Stomach (tissue), 9 donors: Measurements from ENCODE around the gene FIGLA. TPM values are rescaled to one million over a fixed set of nuclear protein-coding genes. Genes with fewer than 3 reads are reported as not detected.

Experiments used
- DNase-seq, 2 donors: peaks; one replicate each; pipeline versions ENCODE4 v3.0.0 to v3.0.0-alpha.2; 2013 to 2019
- H3K27ac ChIP-seq, 5 donors: fragments of 200-600 bp in 4 of 5; sonication (generic) in 4 of 5; one replicate each; pipeline ENCODE4 v1.5.1; 2013 to 2019; ENCODE audit warnings: mild to moderate bottlenecking in 1 of 5, moderate library complexity in 1 of 5
- H3K27me3 ChIP-seq, 3 donors: fragments of 200-600 bp; sonication (generic); one replicate each; pipeline ENCODE4 v1.5.1; 2017 to 2019; ENCODE audit warnings: mixed run types in 1 of 3
- H3K36me3 ChIP-seq, 4 donors: fragments of 200-600 bp; sonication (generic); 1 replicate in 3 of 4; 2 replicates in 1 of 4; pipeline ENCODE4 v1.5.1; 2016 to 2019
- H3K4me1 ChIP-seq, 4 donors: fragments of 200-600 bp; sonication (generic); one replicate each; pipeline ENCODE4 v1.5.1; 2016 to 2019
- H3K4me3 ChIP-seq, 4 donors: fragments of 200-600 bp; sonication (generic) in 3 of 4; one replicate each; pipeline ENCODE4 v1.5.1; 2016 to 2019; ENCODE audit warnings: mild to moderate bottlenecking in 1 of 4
- H3K9me3 ChIP-seq, 4 donors: fragments of 200-600 bp; sonication (generic); one replicate each; pipeline ENCODE4 v1.5.1; 2016 to 2019
- CTCF ChIP-seq, 7 experiments: fragments of 450-650 bp in 4 of 7; fragments of 200-600 bp in 3 of 7; sonication (generic) in 3 of 7; IDR thresholded peaks; one replicate each; pipeline ENCODE4 v1.5.1; 2016 to 2019; ENCODE audit warnings: antibody characterized with exemption in 7 of 7, control low read depth in 2 of 7, mild to moderate bottlenecking in 1 of 7
- EP300 ChIP-seq: sonication (generic); formaldehyde crosslinking; IDR thresholded peaks from one replicate; pipeline ENCODE4 v1.6.1; 2017; ENCODE audit warnings: antibody characterized with exemption
- POLR2A ChIP-seq, 4 donors: fragments of 450-650 bp; IDR thresholded peaks; one replicate each; pipeline ENCODE4 v1.6.1; 2016; ENCODE audit warnings: antibody characterized with exemption in 4 of 4, control low read depth in 2 of 4, mild to moderate bottlenecking in 1 of 4, moderate library complexity in 1 of 4
- POLR2AphosphoS5 ChIP-seq, 3 donors: sonication (generic); formaldehyde crosslinking; IDR thresholded peaks; one replicate each; pipeline ENCODE4 v1.6.1; 2016; ENCODE audit warnings: antibody characterized with exemption in 3 of 3
- WGBS, 5 donors: extraction: QIAGEN DNeasy Blood & Tissue Kit in 3 of 5; methylation state at CpG; one replicate each; pipeline versions ENCODE4 v1.1.5 to v1.1.7; 2013 to 2018; 5-methylcytosine and 5-hydroxymethylcytosine counted together
- intact Hi-C: fragments of 100-400 bp; cut with DNase I; formaldehyde crosslinking; loops from one replicate; pipeline ENCODE4 v1.15.1; 2023; ENCODE audit warnings: low total_unique reads
- polyA plus RNA-seq, 3 donors: library from polyadenylated mRNA; stranded (reverse); fragments of 200-250 nt; gene quantifications; one replicate each; pipeline ENCODE4 v1.2.3, GENCODE V29; 2013
- total RNA-seq, 5 donors: library from RNA; depleted of rRNA; stranded (reverse); fragments of >200 nt; gene quantifications; one replicate each; pipeline versions ENCODE4 v1.1.0 to v1.2.3, GENCODE V29; 2014 to 2016
- donor health status: healthy with polysubstance abuse.
- donor health status: Bipolar disorder and iron deficiency.
- donor health status: healthy.

The FIGLA gene
- total and polyA plus RNA-seq, 8 donors: 0.75 TPM; not detected in 7

GRCh38 chr2:70820499-70820898 lies 30.1 kb upstream of the FIGLA start, which contains the start of gene CLEC4F:
Gene CLEC4F (minus strand): TSS chr2:70820599. CDS start chr2:70820523, 76 bp downstream.
- intact Hi-C loops: no loop called here

GRCh38 chr2:70817284-70817954 lies 27.0 kb upstream of the FIGLA start:
- no peaks in the 10 kb centered on the region for H3K36me3 ChIP-seq
- TF ChIP-seq CTCF (IDR thresholded peaks at IDR 0.05) (no peak), EP300 (no peak), POLR2AphosphoS5 (IDR thresholded peaks at IDR 0.05) (no peak), POLR2A (IDR thresholded peaks at IDR 0.05) (no peak)
- peaks cover 0 to 21% (median 0%) of the 10 kb centered on the region in 3 donors for H3K27me3 ChIP-seq
- no peak overlapping the region for H3K4me3 ChIP-seq
- intact Hi-C loops: no loop called here
- no peak overlapping the region for H3K27ac ChIP-seq
- no peak for DNase-seq
- no peaks in the 10 kb centered on the region for H3K4me1 ChIP-seq
- WGBS, 5 donors: 81 to 86% (median 85%) methylated on average over 3 of the region's 3 CpGs
- no peaks in the 10 kb centered on the region for H3K9me3 ChIP-seq

More at GRCh38 chr2:70820499-70820898, 30.1 kb upstream of the FIGLA start, which contains the start of gene CLEC4F:
- H3K9me3 ChIP-seq: no peaks in the 10 kb centered on the region
- H3K4me1 ChIP-seq: no peaks in the 10 kb centered on the region
- no peak within 1 kb of the TSS for H3K4me3 ChIP-seq
- 63 to 71% (median 69%) methylated on average over 7 of the region's 7 CpGs for WGBS, 5 donors
- TF ChIP-seq CTCF (IDR thresholded peaks at IDR 0.05) (no peak), POLR2AphosphoS5 (IDR thresholded peaks at IDR 0.05) (no peak), POLR2A (IDR thresholded peaks at IDR 0.05) (no peak), EP300 (no peak)
- H3K27me3 ChIP-seq: peaks cover 0 to 16% (median 0%) of the 10 kb centered on the region in 3 donors
- H3K36me3 ChIP-seq: no peaks in the 10 kb centered on the region
- no peak within 1 kb of the TSS for H3K27ac ChIP-seq
- no peak for DNase-seq

- no peaks in the 10 kb centered on the region for H3K36me3 ChIP-seq
- TF ChIP-seq POLR2A (IDR thresholded peaks at IDR 0.05) (no peak), CTCF (IDR thresholded peaks at IDR 0.05) (no peak), POLR2AphosphoS5 (IDR thresholded peaks at IDR 0.05) (no peak), EP300 (no peak)
- no peaks in the 10 kb centered on the region for H3K4me1 ChIP-seq
- intact Hi-C loops: no loop called here
- no peak for DNase-seq
- H3K27ac ChIP-seq: no peak overlapping the region
- no peak overlapping the region for H3K4me3 ChIP-seq
- WGBS, 5 donors: 74 to 84% (median 84%) methylated on average over 5 of the region's 5 CpGs
- peaks cover 0 to 21% (median 0%) of the 10 kb centered on the region in 3 donors for H3K27me3 ChIP-seq
- H3K9me3 ChIP-seq: no peaks in the 10 kb centered on the region
These were observed 26.3 kb upstream of the FIGLA start for GRCh38 chr2:70816726-70817125.

- TF ChIP-seq POLR2A (IDR thresholded peaks at IDR 0.05) (no peak), POLR2AphosphoS5 (IDR thresholded peaks at IDR 0.05) (no peak)
- DNase-seq: no peak
- 87 to 91% (median 89%) methylated on average over 12 of the region's 12 CpGs for WGBS, 5 donors
- H3K36me3 ChIP-seq: no peaks in the 10 kb centered on the region
- H3K27me3 ChIP-seq: no peaks in the 10 kb centered on the region
- intact Hi-C loops: no loop called here
- no peaks in the 10 kb centered on the region for H3K9me3 ChIP-seq
- no peak overlapping the region for H3K4me3 ChIP-seq
- no peaks in the 10 kb centered on the region for H3K4me1 ChIP-seq
- no peak overlapping the region for H3K27ac ChIP-seq
These were observed 18.8 kb upstream of the FIGLA start for GRCh38 chr2:70808983-70809958.
